Activated CD4-positive, alpha-beta T cell treated with anti-CD3 and anti-CD28 coated beads, Interleukin-2, amount 50 U/mL, for 24 hours (primary cell): ENCODE results near the gene RIC8A.
"Not testable (repeated sequence)": the region's sequence is repeated elsewhere in the genome, so short reads cannot be mapped to it uniquely, and the experiment has no call there.

Source experiments
- DNase-seq, 2 donors: peaks; one replicate each; pipeline ENCODE4 v3.0.0-alpha.2; 2020; ENCODE audit warnings: low read depth in 1 of 2, low spot score in 1 of 2

Gene RIC8A

DNA sequence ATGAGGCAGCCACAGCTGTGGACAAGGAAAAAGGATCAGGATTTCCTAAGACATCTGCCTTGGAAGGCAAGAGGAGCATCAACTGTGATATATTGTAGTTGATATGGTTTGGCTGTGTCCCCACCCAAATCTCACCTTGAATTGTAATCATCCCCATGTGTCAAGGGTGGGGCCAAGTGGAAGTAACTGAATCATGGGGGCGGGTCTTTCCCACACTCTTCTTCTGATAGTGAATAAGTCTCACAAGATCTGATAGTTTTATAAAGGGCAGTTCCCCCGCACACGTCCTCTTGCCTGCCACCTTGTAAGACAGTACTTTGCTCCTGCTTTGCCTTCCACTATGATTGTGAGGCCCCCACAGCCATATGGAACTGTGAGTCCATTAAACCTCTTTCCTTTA lies 10.2 kb downstream of the RIC8A start:
- DNase-seq: no peak

DNA sequence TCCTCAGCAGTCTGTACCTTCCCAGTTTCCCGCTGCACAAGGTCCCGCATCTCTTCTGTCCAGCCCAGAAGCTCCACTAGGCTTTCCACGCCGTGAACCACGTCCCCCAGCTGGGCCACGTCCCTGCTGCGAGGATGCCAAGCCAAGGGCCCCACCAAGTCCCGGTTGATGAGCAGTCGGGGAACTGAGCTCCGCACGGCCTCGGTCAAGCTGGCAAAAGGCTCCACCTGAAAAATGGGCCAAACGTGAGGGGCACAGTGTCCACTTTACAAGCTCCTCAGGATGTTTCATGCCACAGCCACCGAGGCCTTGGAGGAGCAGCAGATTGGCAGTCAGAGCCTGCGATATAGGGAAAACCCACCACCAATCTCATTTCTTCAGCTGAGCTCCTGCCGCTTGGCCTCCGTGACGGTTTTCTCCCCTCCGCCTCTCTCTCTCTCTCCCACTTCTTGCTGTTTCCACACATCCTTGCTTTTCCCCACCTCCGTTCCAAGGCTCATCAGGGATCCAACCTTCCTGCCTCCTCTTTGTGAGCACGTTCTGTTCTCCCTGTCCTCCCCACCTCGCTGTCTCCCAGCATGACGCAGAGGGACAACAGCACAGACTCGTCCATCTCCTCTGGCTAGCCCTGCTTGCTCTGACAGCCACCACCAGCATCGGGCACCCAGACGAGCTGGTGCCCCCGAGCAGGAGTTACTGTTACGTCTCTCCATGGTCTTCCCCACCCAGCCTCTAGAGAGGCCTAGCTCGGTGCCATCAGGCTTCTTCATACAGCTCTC lies 11.5 kb downstream of the RIC8A start:
- DNase-seq: no peak

DNA sequence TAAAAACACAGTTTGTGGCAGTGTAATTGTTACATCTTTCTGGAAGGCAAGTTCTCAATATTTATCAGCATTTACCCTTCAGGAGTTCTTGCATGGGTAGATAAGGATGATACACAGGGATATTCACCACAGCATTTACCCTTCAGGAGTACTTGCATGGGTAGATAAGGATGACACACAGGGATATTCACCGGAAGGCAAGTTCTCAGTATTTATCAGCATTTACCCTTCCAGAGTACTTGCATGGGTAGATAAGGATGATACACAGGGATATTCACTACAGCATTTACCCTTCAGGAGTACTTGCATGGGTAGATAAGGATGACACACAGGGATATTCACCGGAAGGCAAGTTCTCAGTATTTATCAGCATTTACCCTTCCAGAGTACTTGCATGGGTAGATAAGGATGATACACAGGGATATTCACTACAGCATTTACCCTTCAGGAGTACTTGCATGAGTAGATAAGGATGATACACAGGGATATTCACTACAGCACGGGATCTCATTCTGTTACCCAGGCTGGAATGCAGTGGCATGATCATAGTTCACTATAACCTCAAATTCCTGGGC lies 13.2 kb downstream of the RIC8A start:
- not testable (repeated sequence) for DNase-seq

DNA sequence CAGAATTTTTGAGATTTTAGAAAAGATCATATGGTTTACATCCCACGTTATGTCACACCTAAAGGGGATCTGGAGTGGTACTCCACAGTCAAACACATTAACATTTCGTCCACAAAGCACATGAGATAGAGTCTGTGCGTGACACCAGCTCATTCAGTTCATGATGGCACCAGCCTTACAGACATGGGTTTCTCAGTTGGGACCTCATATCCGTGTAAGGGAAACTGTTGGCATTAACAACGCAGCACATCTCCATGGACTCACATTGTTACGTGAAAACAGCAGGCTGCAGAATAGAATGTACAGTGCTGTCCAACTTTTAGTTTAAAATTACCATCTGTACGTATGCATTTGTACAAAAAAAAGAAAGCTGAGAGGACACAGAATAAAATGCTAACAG lies 14.0 kb downstream of the RIC8A start:
- DNase-seq: no peak

DNA sequence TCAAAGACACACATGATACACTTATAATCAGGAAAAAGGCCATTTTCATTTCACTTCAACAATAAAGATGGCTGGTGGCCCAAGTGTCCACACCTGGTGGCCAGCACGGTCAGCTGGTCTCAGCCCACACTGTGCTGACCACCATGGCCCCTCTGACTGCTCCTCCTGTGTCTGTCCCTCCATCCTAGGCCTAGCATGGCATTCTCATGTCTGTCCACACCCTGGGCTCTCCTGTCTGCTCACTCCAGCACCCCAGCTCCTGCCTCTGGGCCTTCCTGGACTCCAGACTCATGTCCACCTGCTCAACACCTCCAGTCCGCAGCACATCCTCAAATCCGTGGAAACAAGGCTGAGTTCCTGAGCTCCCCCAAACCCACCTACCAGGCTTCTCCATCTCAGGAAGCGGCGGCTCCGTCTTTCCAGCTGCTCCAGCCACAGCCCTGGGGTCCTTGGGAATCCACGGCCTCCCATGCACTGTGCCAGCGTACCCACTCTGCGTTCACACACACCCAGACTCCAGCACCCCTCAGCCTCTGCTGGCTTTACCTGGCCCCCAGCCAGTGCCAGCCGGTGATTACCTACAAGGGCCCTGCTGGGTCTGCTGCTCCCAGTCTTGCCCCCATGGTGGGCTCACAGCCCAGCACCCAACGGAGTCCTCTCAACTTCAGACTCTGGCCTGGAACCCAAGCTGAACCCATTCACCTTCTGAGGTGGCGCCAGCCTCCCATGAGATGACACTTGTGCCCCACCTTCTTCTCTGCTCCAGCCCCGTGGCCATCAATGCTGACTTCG lies 14.7 kb downstream of the RIC8A start:
- no peak for DNase-seq

DNA sequence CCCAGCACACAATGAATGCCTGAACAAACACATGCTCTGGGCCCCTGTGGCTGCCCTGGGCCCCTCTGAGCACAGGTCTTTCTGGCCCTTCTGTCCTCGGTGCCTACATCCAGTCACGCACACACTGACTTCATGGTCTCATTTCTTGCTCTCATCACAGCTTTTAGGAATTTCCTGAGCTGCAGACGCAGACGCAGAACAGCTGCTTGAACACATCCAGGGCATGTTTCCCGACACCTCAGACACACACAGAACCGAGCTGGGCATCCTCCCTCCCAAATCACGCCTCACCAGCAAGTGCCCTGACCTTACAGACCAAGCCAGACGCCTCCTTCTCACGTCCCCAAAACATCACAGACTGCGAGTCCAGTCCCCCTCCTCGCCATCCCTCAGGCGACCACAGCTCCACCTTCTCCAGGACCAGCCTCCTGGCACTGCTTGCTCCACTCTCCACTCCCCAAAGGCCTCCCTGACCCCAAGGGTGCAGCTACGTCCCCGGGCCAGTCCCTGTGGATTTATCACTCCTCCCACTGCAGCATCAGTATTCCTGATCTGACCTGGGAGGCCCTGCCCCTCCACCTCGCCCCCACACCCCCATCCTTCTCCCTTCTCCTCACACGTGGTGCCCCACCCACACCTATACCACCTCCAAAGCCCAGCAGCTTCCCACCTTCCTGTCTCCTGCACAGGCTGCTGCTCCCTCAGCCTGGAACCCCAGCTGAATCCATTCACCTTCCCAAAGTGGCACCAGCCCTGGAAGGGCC lies 15.7 kb downstream of the RIC8A start:
- DNase-seq: no peak

DNA sequence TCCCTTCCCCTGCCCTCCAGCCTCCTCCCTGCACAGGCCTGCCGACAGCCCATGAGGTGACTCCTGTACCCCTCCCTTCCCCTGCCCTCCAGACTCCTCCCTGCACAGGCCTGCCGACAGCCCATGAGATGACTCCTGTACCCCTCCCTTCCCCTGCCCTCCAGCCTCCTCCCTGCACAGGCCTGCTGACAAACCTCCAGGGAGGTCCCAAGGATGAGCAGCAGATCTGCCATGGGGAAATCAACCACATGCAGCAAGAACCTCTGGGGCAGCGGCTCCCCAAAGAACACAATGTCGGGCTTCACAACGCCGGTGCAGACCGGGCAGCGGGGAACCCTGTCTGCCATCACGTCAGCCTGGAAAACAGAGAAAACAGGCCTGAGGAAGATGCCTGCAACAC lies 16.4 kb downstream of the RIC8A start:
- DNase-seq: no peak

DNA sequence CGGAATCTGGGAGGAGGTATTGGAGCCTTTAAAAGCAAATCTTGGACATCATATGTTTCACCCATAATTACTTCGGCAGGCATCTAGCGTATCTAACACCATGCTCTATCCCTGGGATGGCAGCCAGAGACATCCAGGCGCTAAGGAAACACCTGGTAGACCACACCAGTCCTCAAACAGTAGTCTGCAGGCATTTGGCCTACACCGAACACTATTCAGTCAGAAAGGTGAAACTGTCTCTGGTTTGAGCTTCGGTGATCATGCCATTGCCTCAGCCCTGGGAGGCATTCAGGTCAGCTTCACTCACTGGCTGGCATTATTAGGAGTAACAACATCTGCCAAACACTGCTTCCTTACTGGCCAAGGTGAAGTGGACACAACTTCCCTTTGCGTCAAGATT lies 16.9 kb downstream of the RIC8A start:
- no peak for DNase-seq

DNA sequence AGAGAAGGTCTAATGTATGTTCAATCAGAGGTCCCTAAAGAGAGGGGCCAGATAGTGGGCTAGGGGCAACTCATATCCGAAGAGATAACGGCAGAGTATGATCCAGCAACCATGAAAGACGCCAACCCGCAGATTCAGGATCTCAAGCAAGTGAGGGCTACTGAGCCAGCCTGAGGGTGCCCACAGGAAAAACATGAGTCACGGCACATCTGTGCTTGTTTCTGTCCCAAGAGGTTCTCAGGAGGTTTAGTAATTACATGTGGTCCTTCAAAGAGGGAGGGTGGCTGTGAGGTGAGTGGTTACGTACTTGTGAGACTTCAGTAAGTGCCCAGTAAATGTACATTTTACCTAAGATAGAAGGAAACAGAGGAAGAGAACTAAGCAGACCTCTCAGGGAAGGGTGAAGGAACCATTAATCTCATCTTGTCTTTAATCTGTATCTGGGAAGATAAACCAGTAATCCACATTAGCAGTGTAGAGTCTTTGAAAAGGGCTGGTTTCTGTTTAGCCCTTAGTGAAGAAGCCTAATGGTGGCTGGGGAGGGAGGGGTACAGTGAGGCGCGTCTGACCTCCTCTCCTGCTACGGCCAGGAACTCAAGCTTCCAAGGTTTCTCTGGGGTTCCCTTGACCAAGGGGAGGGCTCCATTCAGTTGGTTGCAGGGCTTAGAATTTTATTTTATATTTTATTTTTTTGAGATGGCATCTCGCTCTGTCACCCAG lies 18.4 kb downstream of the RIC8A start:
- DNase-seq: no peak

DNA sequence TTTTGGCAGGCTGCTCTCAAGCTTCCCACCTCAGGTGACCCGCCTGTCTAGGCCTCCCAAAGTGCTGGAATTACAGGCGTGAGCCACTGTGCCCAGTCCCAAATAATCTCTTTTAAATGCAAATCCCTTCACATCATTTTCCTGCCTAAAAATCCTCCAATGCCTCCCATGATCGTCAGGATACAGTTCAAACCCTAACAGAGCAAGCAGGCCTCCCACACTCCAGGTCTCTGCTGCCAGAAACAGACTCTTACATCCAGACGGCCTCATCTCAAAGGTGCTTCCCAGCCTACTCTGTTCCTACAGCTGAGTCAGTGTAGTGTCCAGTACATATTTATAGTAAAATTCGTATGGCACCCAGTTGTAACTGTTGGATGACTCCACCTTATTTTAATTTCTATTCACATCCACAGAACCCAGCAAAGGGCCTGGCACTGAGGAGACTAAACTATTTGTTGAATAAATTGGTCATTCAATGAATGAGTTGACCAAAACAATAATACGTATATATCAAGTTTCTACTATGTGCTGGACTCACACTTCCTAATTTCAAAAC lies 20.4 kb downstream of the RIC8A start:
- DNase-seq: no peak

DNA sequence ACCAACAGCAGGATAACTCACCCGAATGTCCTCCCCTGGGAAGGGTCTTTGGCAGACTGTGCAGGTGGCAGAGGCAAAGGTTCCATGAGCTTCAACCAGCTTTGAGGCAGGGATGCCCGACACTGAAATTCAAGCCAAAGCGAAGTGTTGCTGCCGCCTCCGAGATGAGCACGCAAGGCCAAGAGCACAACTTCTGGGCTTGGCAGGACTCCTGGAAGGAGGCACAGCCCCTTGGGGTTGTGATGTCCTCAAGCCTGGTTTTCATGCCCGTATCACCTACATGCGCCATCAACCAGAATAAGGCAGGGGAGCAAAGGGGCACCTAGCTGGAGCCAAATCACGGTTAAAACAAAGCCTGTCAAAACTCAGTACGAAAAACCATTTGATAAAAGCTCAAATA lies 22.9 kb downstream of the RIC8A start:
- no peak for DNase-seq

DNA sequence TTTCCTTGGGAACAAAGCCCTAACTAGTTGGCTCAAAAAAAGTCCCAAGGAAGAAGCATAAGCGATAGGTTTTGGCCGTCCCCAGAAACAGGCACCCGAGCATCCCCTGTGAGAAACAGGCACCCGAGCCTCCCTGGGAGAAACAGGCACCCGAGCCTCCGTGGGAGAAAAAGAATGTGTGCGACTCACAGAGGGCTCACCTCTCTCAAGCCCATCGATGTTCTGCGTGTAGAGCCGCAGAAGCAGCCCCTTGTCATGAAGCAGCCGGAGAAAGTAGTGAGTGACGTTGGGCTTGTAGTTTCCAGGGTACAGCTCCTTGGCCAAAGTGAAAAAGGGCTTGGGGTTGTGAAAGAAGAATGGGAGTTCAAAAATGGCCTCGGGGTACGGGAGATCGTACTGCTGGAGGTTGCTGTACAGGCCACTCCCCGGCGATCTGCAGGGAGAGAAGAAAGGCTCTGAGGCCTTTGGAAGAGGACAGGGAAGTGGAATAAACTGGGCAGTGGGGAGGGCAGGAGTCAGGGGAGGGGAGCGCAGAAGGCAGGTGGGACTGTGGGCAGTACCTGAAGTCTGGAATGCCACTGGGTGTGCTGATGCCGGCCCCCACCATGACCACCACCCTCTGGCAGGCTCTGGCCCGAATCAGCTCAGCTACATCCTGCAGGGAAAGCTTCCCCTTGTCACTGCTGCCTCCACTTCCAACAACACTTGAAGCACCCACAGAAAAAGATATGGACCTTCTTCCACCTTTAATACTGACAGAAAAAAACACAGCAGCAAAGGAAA lies 25.5 kb downstream of the RIC8A start:
- DNase-seq: no peak

DNA sequence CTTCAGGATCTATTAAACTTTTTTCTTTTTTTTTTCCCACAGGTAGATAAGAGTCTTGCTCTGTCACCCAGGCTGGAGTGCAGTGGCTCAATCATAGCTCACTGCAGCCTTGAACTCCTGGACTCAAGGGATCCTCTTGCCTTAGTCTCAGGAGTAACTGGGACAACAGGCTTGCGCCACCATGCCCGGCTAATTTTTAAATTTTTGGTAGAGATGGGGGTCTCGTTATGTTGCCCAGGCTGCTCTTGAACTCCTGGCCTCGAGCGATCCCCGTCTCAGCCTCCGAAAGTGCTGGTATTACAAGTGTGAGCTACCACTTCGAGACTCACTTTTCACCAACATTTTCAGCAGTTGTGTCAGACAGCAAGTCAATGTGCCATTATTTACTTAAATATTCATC lies 27.7 kb downstream of the RIC8A start:
- DNase-seq: no peak

DNA sequence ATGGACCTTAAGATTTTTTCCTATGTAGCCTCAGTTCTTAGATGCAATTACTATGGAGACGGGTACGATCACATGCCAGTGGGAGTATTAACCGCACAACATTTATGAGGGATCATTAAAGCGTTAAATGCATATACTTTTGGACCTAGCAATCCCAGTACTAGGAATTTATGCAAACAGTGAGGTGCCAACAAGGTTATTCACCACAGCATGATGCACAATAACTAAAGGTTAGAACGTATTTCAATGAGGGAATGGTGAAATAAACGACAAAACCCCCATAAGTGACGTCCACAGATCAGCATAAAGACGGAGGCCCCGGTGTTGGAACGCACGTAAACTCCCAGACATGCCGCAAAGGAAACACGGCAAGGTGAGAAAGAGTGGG lies 28.1 kb downstream of the RIC8A start:
- peak in 1 of 2 donors; percentile 83 for DNase-seq

DNA sequence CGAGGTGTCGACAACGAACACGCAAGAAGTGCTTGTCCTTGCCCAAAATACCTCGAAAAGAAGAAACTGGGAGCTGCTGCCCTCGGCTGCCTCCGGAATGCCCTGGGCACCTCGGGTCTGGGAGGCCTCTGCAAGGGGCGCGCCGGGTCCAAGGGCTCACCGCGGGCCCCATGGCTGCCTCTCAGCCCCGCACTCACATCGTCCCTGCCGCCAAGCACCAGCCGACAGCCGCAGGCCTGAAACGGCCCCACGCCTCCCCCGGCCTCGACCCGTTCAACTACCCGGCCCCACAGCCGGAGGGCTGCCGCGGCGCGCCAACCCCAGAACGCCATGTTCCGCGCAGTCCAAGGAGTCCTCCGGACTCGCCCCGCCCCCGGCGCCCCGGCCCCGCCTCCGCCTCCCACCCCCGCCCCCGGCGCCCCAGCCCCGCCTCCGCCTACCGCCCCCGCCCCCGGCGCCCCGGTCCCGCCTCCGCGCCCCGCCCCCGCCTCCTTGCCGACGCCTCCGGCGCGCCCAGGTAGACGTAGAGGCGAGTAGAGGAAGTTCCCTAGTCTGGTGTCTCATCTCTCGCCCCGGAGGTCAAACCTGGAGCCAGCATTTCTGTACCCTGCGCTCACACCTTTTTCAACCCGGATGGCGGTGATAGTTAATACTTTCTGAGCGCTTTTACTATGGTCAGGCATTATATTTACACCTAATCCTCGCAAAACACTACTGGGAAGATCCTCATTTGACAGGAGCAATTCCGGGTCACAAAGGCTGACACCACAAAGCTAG lies 28.7 kb downstream of the RIC8A start, which contains the start of gene SIRT3:
Gene SIRT3, minus strand, starts transcription at position 346 of the 777 bp plus-strand sequence. Its CDS starts 14 bp downstream, at position 332.
- DNase-seq: peak; percentile 61 to 76

DNA sequence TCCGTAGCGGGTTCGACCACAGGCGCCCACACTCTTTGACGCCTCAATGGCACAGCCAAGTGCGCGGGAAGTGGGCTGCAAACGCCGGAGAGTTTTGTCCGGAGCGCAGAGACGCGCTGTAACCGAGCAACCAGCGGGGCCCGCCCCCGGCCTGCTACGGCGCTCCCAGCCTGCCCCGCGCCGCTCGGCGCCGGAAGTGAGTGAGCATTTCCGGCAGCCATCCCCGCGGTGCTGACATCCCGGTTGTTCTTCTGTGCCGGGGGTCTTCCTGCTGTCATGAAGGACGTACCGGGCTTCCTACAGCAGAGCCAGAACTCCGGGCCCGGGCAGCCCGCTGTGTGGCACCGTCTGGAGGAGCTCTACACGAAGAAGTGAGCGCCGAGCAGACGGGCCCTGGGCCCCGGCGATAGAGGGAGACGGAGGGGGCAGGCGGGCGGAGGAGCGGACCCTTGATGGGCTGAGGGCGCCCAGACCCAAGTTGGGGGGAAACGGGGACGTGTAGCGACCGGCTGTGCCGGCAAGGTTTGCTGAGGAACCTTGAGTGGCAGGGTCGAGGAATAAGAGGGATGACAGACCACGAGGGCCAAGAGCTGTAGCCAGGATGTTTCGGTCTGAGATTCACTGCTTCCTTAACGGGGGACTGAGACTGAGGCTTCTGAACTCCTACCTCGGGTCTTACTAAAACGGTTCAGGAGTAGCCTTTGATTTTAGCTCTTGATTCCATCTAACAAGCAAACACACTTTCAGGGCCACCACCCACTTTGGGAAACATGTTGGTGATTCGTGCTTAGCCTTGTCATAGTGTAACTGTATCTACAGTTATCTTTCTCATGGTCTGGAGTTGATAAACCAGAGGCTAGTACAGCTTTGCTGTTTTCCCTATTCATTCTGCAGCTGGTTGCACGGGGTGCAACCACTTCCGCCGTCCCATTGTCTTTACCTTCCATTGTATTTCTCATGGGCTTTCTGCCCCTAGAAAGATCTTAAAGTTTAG lies 29.6 kb downstream of the RIC8A start, which contains the start of gene PSMD13:
Gene PSMD13, plus strand, starts transcription at position 203 of the 994 bp plus-strand sequence. Its CDS starts 74 bp downstream, at position 277.
- DNase-seq: peak; percentile 76

DNA sequence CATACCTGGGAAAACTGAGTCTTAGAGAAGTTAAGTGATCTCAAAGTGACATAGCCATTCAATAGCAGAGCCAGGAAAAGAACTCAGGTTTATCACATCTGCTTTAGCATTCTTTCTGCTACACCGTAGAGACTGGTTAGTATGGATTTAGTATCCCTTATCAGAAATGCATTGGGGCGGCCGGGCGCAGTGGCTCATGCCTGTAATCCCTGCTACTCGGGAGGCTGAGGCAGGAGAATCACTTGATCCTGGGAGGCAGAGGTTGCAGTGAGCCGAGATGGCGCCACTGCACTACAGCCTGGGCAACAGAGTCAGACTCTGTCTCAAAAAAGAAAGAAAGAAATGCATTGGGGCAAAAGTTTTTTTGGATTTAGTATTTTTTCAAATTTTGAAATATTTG lies 30.8 kb downstream of the RIC8A start:
- not testable (repeated sequence) for DNase-seq
